ENCODE data around the gene KIFAP3. TPM values are rescaled to one million over a fixed set of nuclear protein-coding genes. Genes with fewer than 3 reads are reported as not detected.

Gene KIFAP3
- total and polyA plus RNA-seq, 2 experiments from 2014 or later, result 60.6 to 75.8 TPM

DNA sequence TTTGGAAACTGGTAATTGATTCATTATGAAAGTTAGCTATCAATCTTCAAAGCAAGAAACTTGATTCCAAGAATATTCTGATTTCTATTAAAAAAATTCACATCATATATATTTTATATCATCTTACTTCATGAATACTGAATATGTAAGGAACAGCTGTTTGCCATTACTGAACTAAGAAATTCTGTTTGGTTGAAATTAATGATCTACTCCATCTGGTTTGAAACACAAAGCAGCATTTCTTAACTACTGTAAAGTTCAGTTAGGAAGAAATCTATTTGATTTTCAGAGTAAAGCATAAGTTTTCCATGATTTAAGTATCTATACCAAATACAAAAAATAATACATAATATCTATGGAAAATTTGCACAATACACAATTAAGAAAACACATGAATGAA, 114.8 kb downstream of the KIFAP3 start:
- Histone ChIP-seq H3K36me3 (no peaks in the 10 kb centered on the region), H3K9me3 (ENCODE audit: low read depth) (no peaks in the 10 kb centered on the region), H3K27ac (no peak overlapping the region), H3K4me1 (ENCODE audit: low read depth) (peaks cover 10% of the 10 kb centered on the region), H3K4me3 (no peak overlapping the region), H3K27me3 (no peaks in the 10 kb centered on the region)
- no peak for DNase-seq (ENCODE audit: low read depth in 1 of 2, low spot score in 1 of 2)
- TF ChIP-seq, protein P1, sequence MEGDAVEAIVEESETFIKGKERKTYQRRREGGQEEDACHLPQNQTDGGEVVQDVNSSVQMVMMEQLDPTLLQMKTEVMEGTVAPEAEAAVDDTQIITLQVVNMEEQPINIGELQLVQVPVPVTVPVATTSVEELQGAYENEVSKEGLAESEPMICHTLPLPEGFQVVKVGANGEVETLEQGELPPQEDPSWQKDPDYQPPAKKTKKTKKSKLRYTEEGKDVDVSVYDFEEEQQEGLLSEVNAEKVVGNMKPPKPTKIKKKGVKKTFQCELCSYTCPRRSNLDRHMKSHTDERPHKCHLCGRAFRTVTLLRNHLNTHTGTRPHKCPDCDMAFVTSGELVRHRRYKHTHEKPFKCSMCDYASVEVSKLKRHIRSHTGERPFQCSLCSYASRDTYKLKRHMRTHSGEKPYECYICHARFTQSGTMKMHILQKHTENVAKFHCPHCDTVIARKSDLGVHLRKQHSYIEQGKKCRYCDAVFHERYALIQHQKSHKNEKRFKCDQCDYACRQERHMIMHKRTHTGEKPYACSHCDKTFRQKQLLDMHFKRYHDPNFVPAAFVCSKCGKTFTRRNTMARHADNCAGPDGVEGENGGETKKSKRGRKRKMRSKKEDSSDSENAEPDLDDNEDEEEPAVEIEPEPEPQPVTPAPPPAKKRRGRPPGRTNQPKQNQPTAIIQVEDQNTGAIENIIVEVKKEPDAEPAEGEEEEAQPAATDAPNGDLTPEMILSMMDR (IDR thresholded peaks at IDR 0.05; ENCODE audit: low read depth, low read length), result no peak

- H3K27me3 ChIP-seq, result no peaks in the 10 kb centered on the region
- no peaks in the 10 kb centered on the region for H3K9me3 ChIP-seq (ENCODE audit: low read depth)
- TF ChIP-seq, protein P1 (IDR thresholded peaks at IDR 0.05; ENCODE audit: low read depth, low read length), result no peak
- DNase-seq (ENCODE audit: low read depth in 1 of 2, low spot score in 1 of 2), result peak in 1 of 2 donors; percentile 7
- H3K27ac ChIP-seq, result no peak overlapping the region
- no peak overlapping the region for H3K4me3 ChIP-seq
- peaks cover 10% of the 10 kb centered on the region for H3K4me1 ChIP-seq (ENCODE audit: low read depth)
- no peaks in the 10 kb centered on the region for H3K36me3 ChIP-seq
These were observed 115.5 kb downstream of the KIFAP3 start for GRCh38 chr1:169958987-169959386.

- Histone ChIP-seq H3K27me3 (no peaks in the 10 kb centered on the region), H3K4me3 (no peak overlapping the region), H3K27ac (no peak overlapping the region), H3K36me3 (peaks cover 3% of the 10 kb centered on the region), H3K9me3 (ENCODE audit: low read depth) (no peaks in the 10 kb centered on the region), H3K4me1 (ENCODE audit: low read depth) (peaks cover 10% of the 10 kb centered on the region)
- TF ChIP-seq, protein P1 (IDR thresholded peaks at IDR 0.05; ENCODE audit: low read depth, low read length), result no peak
- DNase-seq (ENCODE audit: low read depth in 1 of 2, low spot score in 1 of 2), result no peak
These were observed 116.6 kb downstream of the KIFAP3 start for GRCh38 chr1:169957884-169958283.

DNA sequence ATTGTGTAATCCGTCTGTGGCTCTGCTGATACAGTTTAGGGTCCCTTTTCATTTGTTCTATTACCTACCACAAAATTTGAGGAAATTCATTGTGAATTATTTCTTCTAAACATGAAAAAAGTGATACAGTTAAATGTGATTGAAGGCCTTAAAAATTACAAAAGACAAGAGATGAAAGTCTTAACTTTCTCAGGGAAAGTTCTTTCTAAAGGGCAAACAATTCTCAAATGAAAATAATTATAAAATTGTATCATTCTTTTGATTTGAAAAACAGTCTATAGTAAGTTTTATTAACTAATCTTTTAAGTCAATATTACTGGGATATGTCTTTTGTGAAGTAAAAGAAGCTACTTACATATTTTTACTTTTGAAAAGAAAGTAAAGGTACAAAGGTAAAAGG, 123.4 kb downstream of the KIFAP3 start:
- DNase-seq (ENCODE audit: low read depth in 1 of 2, low spot score in 1 of 2), result no peak
- TF ChIP-seq, protein P1 (IDR thresholded peaks at IDR 0.05; ENCODE audit: low read depth, low read length), result no peak
- Histone ChIP-seq H3K4me1 (ENCODE audit: low read depth) (no peaks in the 10 kb centered on the region), H3K36me3 (peaks cover 6% of the 10 kb centered on the region), H3K27me3 (no peaks in the 10 kb centered on the region), H3K27ac (no peak overlapping the region), H3K9me3 (ENCODE audit: low read depth) (no peaks in the 10 kb centered on the region), H3K4me3 (no peak overlapping the region)

DNA sequence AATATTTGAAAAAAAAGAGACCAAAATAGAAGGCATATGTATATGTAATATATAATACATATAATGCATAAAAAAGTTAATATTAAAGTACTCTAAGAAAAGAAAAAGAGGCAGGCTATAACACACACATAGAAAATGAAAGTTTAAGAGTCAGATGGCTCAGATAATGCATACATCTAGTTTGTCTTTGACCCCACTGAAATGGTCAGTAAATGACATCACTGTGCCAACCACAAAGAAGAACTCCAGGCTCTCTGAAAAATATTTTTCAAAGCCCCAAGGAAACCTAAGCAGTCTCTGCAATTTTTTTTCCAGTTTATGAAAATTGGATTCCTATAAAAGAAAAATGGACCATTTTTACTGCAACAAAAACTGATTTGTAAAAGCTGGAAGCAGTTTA, 125.4 kb downstream of the KIFAP3 start:
- H3K27me3 ChIP-seq, result no peaks in the 10 kb centered on the region
- no peak overlapping the region for H3K27ac ChIP-seq
- no peaks in the 10 kb centered on the region for H3K4me1 ChIP-seq (ENCODE audit: low read depth)
- no peak overlapping the region for H3K4me3 ChIP-seq
- H3K9me3 ChIP-seq (ENCODE audit: low read depth), result no peaks in the 10 kb centered on the region
- peaks cover 6% of the 10 kb centered on the region for H3K36me3 ChIP-seq
- DNase-seq (ENCODE audit: low read depth in 1 of 2, low spot score in 1 of 2), result peak in 1 of 2 donors; percentile 39
- TF ChIP-seq, protein P1 (IDR thresholded peaks at IDR 0.05; ENCODE audit: low read depth, low read length), result no peak

DNA sequence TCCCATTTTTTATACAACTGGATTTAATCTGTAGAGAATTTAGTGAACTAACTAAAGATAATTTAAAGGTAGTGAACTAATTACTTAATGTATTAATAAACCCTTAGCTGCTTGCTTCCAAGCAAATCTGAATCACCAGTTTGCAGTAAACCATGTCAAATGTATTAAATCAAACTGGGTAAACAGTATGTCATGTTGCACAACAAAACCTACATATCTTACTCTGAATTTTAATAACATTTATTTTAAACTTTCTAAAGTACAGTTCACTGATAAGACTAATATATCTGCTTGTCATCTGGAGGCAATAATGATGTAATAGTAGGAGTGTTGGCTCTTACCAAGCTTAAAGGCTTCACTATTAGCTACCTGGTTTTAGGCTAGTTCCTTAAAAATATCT, 128.3 kb downstream of the KIFAP3 start:
- TF ChIP-seq, protein P1 (IDR thresholded peaks at IDR 0.05; ENCODE audit: low read depth, low read length), result no peak
- Histone ChIP-seq H3K27ac (no peak overlapping the region), H3K4me3 (no peak overlapping the region), H3K9me3 (ENCODE audit: low read depth) (no peaks in the 10 kb centered on the region), H3K4me1 (ENCODE audit: low read depth) (no peaks in the 10 kb centered on the region), H3K27me3 (no peaks in the 10 kb centered on the region), H3K36me3 (no peaks in the 10 kb centered on the region)
- DNase-seq (ENCODE audit: low read depth in 1 of 2, low spot score in 1 of 2), result no peak
